GM23338 (cell line): ENCODE measurements around the gene ISG15. TPM values are rescaled to one million over a fixed set of nuclear protein-coding genes. Genes with fewer than 3 reads are reported as not detected.
A peak's percentile ranks its signal among the peaks of the same experiment; 100 is the strongest.

Experiments
- ATAC-seq: fragments of 200-7000 bp; cut with Tn5 transposase; 3 replicates; pipeline ENCODE4 v1.9.1; 2020
- DNase-seq: peaks from one replicate; pipeline ENCODE4 v3.0.0-alpha.2; 2015; ENCODE audit warnings: low spot score
- H2AFZ ChIP-seq: fragments of 200-600 bp; sonication (generic); 2 replicates; pipeline ENCODE4 v1.8.0; 2016; ENCODE audit warnings: antibody characterized with exemption, mild to moderate bottlenecking, moderate library complexity
- H3F3A ChIP-seq: fragments of 200-600 bp; sonication (generic); replicated peaks from 2 replicates; pipeline ENCODE4 v1.8.0; 2017; ENCODE audit warnings: antibody characterized with exemption, mixed run types, low read depth
- H3K27ac ChIP-seq: fragments of 200-600 bp; sonication (generic); 2 replicates; pipeline ENCODE4 v1.6.1; 2016; ENCODE audit warnings: low read depth
- H3K27me3 ChIP-seq: fragments of 200-600 bp; sonication (generic); 2 replicates; pipeline ENCODE4 v1.8.0; 2016; ENCODE audit warnings: mild to moderate bottlenecking, mixed run types, moderate library complexity; ENCODE audit not compliant: insufficient read depth
- H3K36me3 ChIP-seq: fragments of 200-600 bp; sonication (generic); 2 replicates; pipeline ENCODE4 v1.8.0; 2016; ENCODE audit warnings: mild to moderate bottlenecking; ENCODE audit not compliant: insufficient read depth
- H3K4me1 ChIP-seq: fragments of 200-600 bp; sonication (generic); 2 replicates; pipeline ENCODE4 v1.8.0; 2016; ENCODE audit warnings: mild to moderate bottlenecking, moderate library complexity; ENCODE audit not compliant: insufficient read depth
- H3K4me2 ChIP-seq: fragments of 200-600 bp; sonication (generic); 2 replicates; pipeline ENCODE4 v1.7.1; 2017; ENCODE audit warnings: mixed run types
- H3K4me3 ChIP-seq: fragments of 200-600 bp; sonication (generic); 2 replicates; pipeline ENCODE4 v1.6.1; 2016; ENCODE audit warnings: mixed run types
- H3K79me2 ChIP-seq: fragments of 200-600 bp; sonication (generic); replicated peaks from 2 replicates; pipeline ENCODE4 v1.8.0; 2017; ENCODE audit warnings: mild to moderate bottlenecking; ENCODE audit not compliant: insufficient read depth
- H3K9me2 ChIP-seq: fragments of 200-600 bp; sonication (generic); 2 replicates; pipeline ENCODE4 v1.8.0; 2017; ENCODE audit not compliant: insufficient read depth
- H4K20me1 ChIP-seq: fragments of 200-600 bp; sonication (generic); replicated peaks from 2 replicates; pipeline ENCODE4 v1.8.0; 2017; ENCODE audit warnings: mild to moderate bottlenecking; ENCODE audit not compliant: insufficient read depth
- H3K27ac Mint-ChIP-seq: 2 replicates; pipeline ENCODE4 v1.8.0; 2020; ENCODE audit warnings: inconsistent platforms, mild to moderate bottlenecking, moderate library complexity, mixed read lengths
- H3K27me3 Mint-ChIP-seq: 3 replicates; pipeline ENCODE4 v1.8.0; 2022; ENCODE audit warnings: low read depth, mild to moderate bottlenecking, moderate library complexity, mixed read lengths, inconsistent platforms; ENCODE audit not compliant: insufficient read depth, poor library complexity
- H3K36me3 Mint-ChIP-seq: 3 replicates; pipeline ENCODE4 v1.8.0; 2021; ENCODE audit warnings: low read depth, mild to moderate bottlenecking, inconsistent platforms, moderate library complexity, mixed read lengths
- H3K4me1 Mint-ChIP-seq: 3 replicates; pipeline ENCODE4 v1.8.0; 2020; ENCODE audit warnings: mild to moderate bottlenecking, inconsistent platforms, mixed read lengths
- H3K4me3 Mint-ChIP-seq: 3 replicates; pipeline ENCODE4 v1.8.0; 2021; ENCODE audit warnings: moderate library complexity, mild to moderate bottlenecking, inconsistent platforms, mixed read lengths
- H3K9me3 Mint-ChIP-seq: 3 replicates; pipeline ENCODE4 v1.8.0; 2020; ENCODE audit warnings: moderate library complexity, mild to moderate bottlenecking, inconsistent platforms, mixed read lengths
- CREB1 ChIP-seq: fragments of 250-450 bp; sonication (Bioruptor Pico); IDR thresholded peaks from 2 replicates; pipeline ENCODE4 v1.5.0; 2020; ENCODE audit warnings: low read depth, mild to moderate bottlenecking, moderate library complexity
- CTCF ChIP-seq, 2 experiments: fragments of 200-600 bp in 1 of 2; sonication (generic) in 1 of 2; conservative IDR thresholded peaks; 2 replicates each; pipeline versions ENCODE4 v1.5.1 to v1.6.1; 2016 to 2017; ENCODE audit warnings: antibody characterized with exemption in 2 of 2, low read depth in 2 of 2, mild to moderate bottlenecking in 2 of 2, moderate library complexity in 1 of 2
- NANOG ChIP-seq: IDR thresholded peaks from 2 replicates; pipeline ENCODE4 v1.6.1; 2016; ENCODE audit warnings: antibody characterized with exemption, borderline replicate concordance
- POLR2AphosphoS5 ChIP-seq: IDR thresholded peaks from 2 replicates; pipeline ENCODE4 v1.6.1; 2016; ENCODE audit warnings: antibody characterized with exemption, low read depth
- REST ChIP-seq: IDR thresholded peaks from one replicate; pipeline ENCODE4 v1.6.1; 2018; ENCODE audit warnings: antibody characterized with exemption; ENCODE audit not compliant: unreplicated experiment
- STAT1 ChIP-seq: IDR thresholded peaks from one replicate; pipeline ENCODE4 v1.6.1; 2016; ENCODE audit warnings: antibody characterized with exemption; ENCODE audit not compliant: unreplicated experiment
- ZNF114 ChIP-seq: fragments of 250-450 bp; sonication (Bioruptor Pico); IDR thresholded peaks from 2 replicates; pipeline ENCODE4 v1.5.0; 2020; ENCODE audit warnings: mild to moderate bottlenecking, moderate library complexity
- ZNF331 ChIP-seq: fragments of 250-450 bp; sonication (Bioruptor Pico); IDR thresholded peaks from 2 replicates; pipeline ENCODE4 v1.5.0; 2020; ENCODE audit warnings: low read depth, mild to moderate bottlenecking, moderate library complexity
- long read RNA-seq: library from polyadenylated mRNA; unstranded; transcript quantifications from one replicate; pipeline ENCODE4 v2.0.0, GENCODE V29; 2020; ENCODE audit not compliant: unreplicated experiment
- polyA plus RNA-seq: library from polyadenylated mRNA; unstranded; fragments of >200 nt; fragmentation: Nextera tagmentation; extraction: Ambion mirVana; gene quantifications from 2 replicates; pipeline ENCODE4 v1.2.1, GENCODE V29; 2016
- total RNA-seq: library from RNA; depleted of rRNA; stranded (reverse); fragments of >200 nt; shearing (Covaris generic); gene quantifications from 2 replicates; pipeline ENCODE4 v1.2.3, GENCODE V29; 2014; rRNA removed

Gene ISG15
- total RNA-seq (52.9 and 65.3 TPM in 2 replicates), polyA plus RNA-seq (101 and 113 TPM in 2 replicates)
- long read RNA-seq, transcript ISG15-201 (2 exons, 711 nt) = major isoform, 56 of 56 reads
- long read RNA-seq, partial matches to known transcripts = 0 of 56 reads
- long read RNA-seq, other reads (novel, unspliced or antisense) = 0 of 56 reads

GRCh38 chr1:1013105-1013921 is at the start of gene ISG15:
Gene ISG15, plus strand, starts transcription at chr1:1013497. Its CDS starts 77 bp downstream, at chr1:1013574.
- peak within 1 kb of the TSS; percentile 92 for H3K27ac Mint-ChIP-seq
- TF ChIP-seq CREB1 (peak; percentile 77), CTCF (conservative IDR thresholded peaks at IDR 0.05; ENCODE audit: low read depth in 2 of 2) (no peak), ZNF114 (no peak), POLR2AphosphoS5 (peak; percentile 61), STAT1 (no peak), REST (no peak), NANOG (no peak), ZNF331 (CRISPR knock-in tag) (no peak)
- H3K4me3 ChIP-seq = peak within 1 kb of the TSS; percentile 76
- ATAC-seq (peak; percentile 84), DNase-seq (peak; percentile 93)
- H3K27me3 Mint-ChIP-seq = peaks cover 34% of the 10 kb centered on the region
- peaks cover 26% of the 10 kb centered on the region; the same call in 1 of the 2 replicates for H3K27me3 ChIP-seq
- H3K27ac ChIP-seq = peak within 1 kb of the TSS; percentile 63
- H3K4me2 ChIP-seq = peak within 1 kb of the TSS; percentile 60
- H3K36me3 Mint-ChIP-seq = peaks cover 2% of the 10 kb centered on the region; the same call in 2 of the 3 replicates
- peak within 1 kb of the TSS; percentile 43 for H2AFZ ChIP-seq
- H3K4me3 Mint-ChIP-seq = peak within 1 kb of the TSS; percentile 82
- no peaks in the 10 kb centered on the region for H3K79me2 ChIP-seq
- H3K9me3 Mint-ChIP-seq = peaks cover 3% of the 10 kb centered on the region; the same call in 1 of the 3 replicates
- H3F3A ChIP-seq = peaks cover 6% of the 10 kb centered on the region
- H3K36me3 ChIP-seq = no peaks in the 10 kb centered on the region
- H3K9me2 ChIP-seq = no peaks in the 10 kb centered on the region
- H3K4me1 ChIP-seq = peaks cover 20% of the 10 kb centered on the region
- peaks cover 23% of the 10 kb centered on the region; the same call in 2 of the 3 replicates for H3K4me1 Mint-ChIP-seq
- no peaks in the 10 kb centered on the region for H4K20me1 ChIP-seq
